Activated CD4-positive, alpha-beta T cell treated with anti-CD3 and anti-CD28 coated beads for 36 hours (primary cell): Measurements from ENCODE around the gene ANKRD30A. TPM values are rescaled to one million over a fixed set of nuclear protein-coding genes. Genes with fewer than 3 reads are reported as not detected.
"Not testable (repeated sequence)": the region's sequence is repeated elsewhere in the genome, so short reads cannot be mapped to it uniquely, and the experiment has no call there.

ENCODE experiments used
- ATAC-seq: fragments of 200-7000 bp; cut with Tn5 transposase; one replicate; pipeline ENCODE4 v1.10.0; 2021; ENCODE audit warnings: mild to moderate bottlenecking, moderate library complexity
- CTCF ChIA-PET: fragments of 350-600 bp; sonication (Branson Sonifier 250); formaldehyde crosslinking; loops from one replicate; lab custom pipeline; 2021; ENCODE audit warnings: antibody characterized with exemption; lab: Charles Lee
- POLR2A ChIA-PET: fragments of 350-600 bp; sonication (Branson Sonifier 250); formaldehyde crosslinking; loops from one replicate; lab custom pipeline; 2021; ENCODE audit warnings: antibody characterized with exemption, inconsistent platforms; lab: Charles Lee
- DNase-seq: peaks from one replicate; pipeline ENCODE4 v3.0.0-alpha.2; 2020
- H3K27ac Mint-ChIP-seq: one replicate; pipeline ENCODE4 v1.8.0; 2021; ENCODE audit warnings: mixed read lengths
- H3K27me3 Mint-ChIP-seq: one replicate; pipeline ENCODE4 v1.8.0; 2021; ENCODE audit warnings: mixed read lengths
- H3K36me3 Mint-ChIP-seq: one replicate; pipeline ENCODE4 v1.8.0; 2021; ENCODE audit warnings: low read depth, mixed read lengths
- H3K4me1 Mint-ChIP-seq: one replicate; pipeline ENCODE4 v1.8.0; 2021; ENCODE audit warnings: mixed read lengths
- H3K4me3 Mint-ChIP-seq: one replicate; pipeline ENCODE4 v1.8.0; 2021; ENCODE audit warnings: mild to moderate bottlenecking, moderate library complexity, mixed read lengths
- H3K9me3 Mint-ChIP-seq: one replicate; pipeline ENCODE4 v1.8.0; 2021; ENCODE audit warnings: low read depth, mixed read lengths
- intact Hi-C, 2 experiments: fragments of 100-400 bp; cut with DNase I in 1 of 2; cut with micrococcal nuclease in 1 of 2; formaldehyde crosslinking; loops; one replicate each; pipeline versions ENCODE4 v1.14.2 to v1.15.1; 2022 to 2024; cut with DNase I, micrococcal nuclease
- total RNA-seq, 2 experiments: library from RNA; stranded (reverse); gene quantifications; one replicate each; pipeline ENCODE4 v1.2.3, GENCODE V29; 2021

ANKRD30A gene
- total RNA-seq, 2 experiments from 2014 or later: not detected

- ATAC-seq: no peak
- POLR2A ChIA-PET: no interaction called here
- DNase-seq: no peak
- intact Hi-C loops: no loop called here
- H3K36me3 Mint-ChIP-seq: no peaks in the 10 kb centered on the region
- no peak overlapping the region for H3K27ac Mint-ChIP-seq
- CTCF ChIA-PET: no interaction called here
- H3K9me3 Mint-ChIP-seq: peaks cover 23% of the 10 kb centered on the region
- H3K27me3 Mint-ChIP-seq: no peaks in the 10 kb centered on the region
- no peaks in the 10 kb centered on the region for H3K4me1 Mint-ChIP-seq
- H3K4me3 Mint-ChIP-seq: no peak overlapping the region
Measured at GRCh38 chr10:37206132-37206531, 80.7 kb downstream of the ANKRD30A start.

- POLR2A ChIA-PET: no interaction called here
- no peaks in the 10 kb centered on the region for H3K27me3 Mint-ChIP-seq
- CTCF ChIA-PET: no interaction called here
- no peak for DNase-seq
- no peak for ATAC-seq
- no peaks in the 10 kb centered on the region for H3K4me1 Mint-ChIP-seq
- no peak overlapping the region for H3K27ac Mint-ChIP-seq
- H3K9me3 Mint-ChIP-seq: peaks cover 10% of the 10 kb centered on the region
- no peaks in the 10 kb centered on the region for H3K36me3 Mint-ChIP-seq
- intact Hi-C loops: no loop called here
- H3K4me3 Mint-ChIP-seq: no peak overlapping the region
Measured at GRCh38 chr10:37220866-37221265, 95.5 kb downstream of the ANKRD30A start.

GRCh38 chr10:37222046-37222445 lies 96.6 kb downstream of the ANKRD30A start:
- Mint-ChIP-seq H3K27me3 (no peaks in the 10 kb centered on the region), H3K27ac (no peak overlapping the region), H3K4me1 (no peaks in the 10 kb centered on the region), H3K9me3 (peaks cover 10% of the 10 kb centered on the region), H3K36me3 (no peaks in the 10 kb centered on the region), H3K4me3 (no peak overlapping the region)
- intact Hi-C loops: no loop called here
- DNase-seq: peak; percentile 33
- ChIA-PET POLR2A (no interaction called here), CTCF (no interaction called here)
- ATAC-seq: peak; percentile 36

DNA sequence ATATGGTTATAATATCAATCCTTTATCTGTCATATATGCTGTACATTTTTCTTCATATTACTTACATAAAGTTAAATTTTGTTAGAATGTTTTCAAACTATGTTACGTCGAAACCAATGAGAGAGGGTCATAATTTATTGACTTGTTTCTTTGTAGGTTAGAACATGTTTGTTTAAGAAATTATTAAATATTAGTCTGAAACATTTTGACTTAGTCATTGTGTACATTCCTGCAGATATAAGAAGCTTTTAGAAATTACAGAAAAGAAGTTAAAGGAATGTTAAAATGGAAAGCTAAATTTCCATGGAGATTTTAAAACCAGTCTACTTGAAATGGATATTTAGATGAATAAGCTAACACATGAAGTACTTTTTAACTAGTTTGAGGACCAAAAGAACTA lies 99.8 kb downstream of the ANKRD30A start:
- H3K27me3 Mint-ChIP-seq: no peaks in the 10 kb centered on the region

DNA sequence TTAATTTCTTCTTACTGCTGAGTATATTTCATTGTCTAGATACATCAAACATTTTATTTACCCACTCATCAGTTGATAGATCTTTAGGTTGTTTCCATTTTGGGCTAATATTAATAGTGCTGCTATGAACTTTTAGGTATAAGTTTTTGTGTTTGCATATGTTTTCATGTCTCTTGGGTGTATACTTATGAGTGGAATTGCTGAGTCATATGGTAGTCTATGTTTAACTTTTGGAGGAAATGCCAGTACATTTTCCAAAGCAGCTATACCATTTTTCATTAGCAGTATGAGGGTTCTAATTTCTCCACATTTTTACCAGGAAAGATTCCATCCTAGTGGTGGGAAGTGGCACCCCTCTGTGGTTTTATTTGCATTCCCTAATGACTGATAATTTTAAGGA lies 101.1 kb downstream of the ANKRD30A start:
- no peak overlapping the region for H3K27ac Mint-ChIP-seq
- CTCF ChIA-PET: no interaction called here
- no peak for ATAC-seq
- H3K9me3 Mint-ChIP-seq: peaks cover 9% of the 10 kb centered on the region
- no peak overlapping the region for H3K4me3 Mint-ChIP-seq
- no peaks in the 10 kb centered on the region for H3K27me3 Mint-ChIP-seq
- DNase-seq: no peak
- H3K36me3 Mint-ChIP-seq: no peaks in the 10 kb centered on the region
- no peaks in the 10 kb centered on the region for H3K4me1 Mint-ChIP-seq
- POLR2A ChIA-PET: no interaction called here
- intact Hi-C loops: no loop called here

More for the DNA sequence above, 99.8 kb downstream of the ANKRD30A start:
- no peak for DNase-seq
- no peak overlapping the region for H3K4me3 Mint-ChIP-seq
- H3K27ac Mint-ChIP-seq: no peak overlapping the region
- no peak for ATAC-seq
- intact Hi-C loops: no loop called here
- ChIA-PET POLR2A (no interaction called here), CTCF (no interaction called here)
- H3K36me3 Mint-ChIP-seq: no peaks in the 10 kb centered on the region
- no peaks in the 10 kb centered on the region for H3K4me1 Mint-ChIP-seq
- peaks cover 9% of the 10 kb centered on the region for H3K9me3 Mint-ChIP-seq

GRCh38 chr10:37234692-37235091 lies 109.3 kb downstream of the ANKRD30A start:
- ChIA-PET CTCF (no interaction called here), POLR2A (no interaction called here)
- DNase-seq: no peak
- ATAC-seq: no peak
- intact Hi-C loops: loop anchor here in 1 of 2 experiments (2.0 kb wide), 1 partner anchor 72 kb away; no protein-coding TSS in a partner anchor
- H3K9me3 Mint-ChIP-seq: peaks cover 4% of the 10 kb centered on the region
- no peak overlapping the region for H3K27ac Mint-ChIP-seq
- H3K4me1 Mint-ChIP-seq: no peaks in the 10 kb centered on the region
- no peaks in the 10 kb centered on the region for H3K27me3 Mint-ChIP-seq
- H3K4me3 Mint-ChIP-seq: no peak overlapping the region
- H3K36me3 Mint-ChIP-seq: no peaks in the 10 kb centered on the region

- H3K27ac Mint-ChIP-seq: no peak overlapping the region
- H3K9me3 Mint-ChIP-seq: peaks cover 4% of the 10 kb centered on the region
- ChIA-PET CTCF (no interaction called here), POLR2A (no interaction called here)
- ATAC-seq (no peak), DNase-seq (no peak)
- H3K36me3 Mint-ChIP-seq: no peaks in the 10 kb centered on the region
- intact Hi-C loops: no loop called here
- no peaks in the 10 kb centered on the region for H3K27me3 Mint-ChIP-seq
- no peak overlapping the region for H3K4me3 Mint-ChIP-seq
- no peaks in the 10 kb centered on the region for H3K4me1 Mint-ChIP-seq
Measured at GRCh38 chr10:37236093-37236492, 110.7 kb downstream of the ANKRD30A start.

DNA sequence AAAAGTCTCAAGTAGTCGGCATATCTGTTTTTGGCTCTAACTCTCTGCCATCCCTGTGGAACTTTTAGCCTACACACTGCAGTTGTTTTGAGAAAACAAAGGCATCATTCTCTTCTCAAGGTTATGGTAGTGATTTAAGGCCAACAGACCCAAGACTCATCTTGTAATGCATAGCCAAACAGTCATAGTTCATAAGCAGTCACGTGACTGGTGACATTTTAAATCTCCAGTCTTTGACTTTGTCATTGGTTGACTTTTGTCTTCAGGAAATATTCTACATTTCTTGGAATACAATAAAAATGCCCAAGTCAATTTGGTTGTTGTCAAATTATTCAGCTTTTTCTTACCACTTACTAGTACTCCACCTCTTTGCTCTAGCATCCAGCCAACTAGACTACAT lies 114.8 kb downstream of the ANKRD30A start:
- ChIA-PET CTCF (no interaction called here), POLR2A (no interaction called here)
- no peaks in the 10 kb centered on the region for H3K27me3 Mint-ChIP-seq
- H3K9me3 Mint-ChIP-seq: peaks cover 4% of the 10 kb centered on the region
- no peak overlapping the region for H3K4me3 Mint-ChIP-seq
- ATAC-seq (no peak), DNase-seq (no peak)
- H3K27ac Mint-ChIP-seq: no peak overlapping the region
- H3K4me1 Mint-ChIP-seq: no peaks in the 10 kb centered on the region
- H3K36me3 Mint-ChIP-seq: no peaks in the 10 kb centered on the region
- intact Hi-C loops: no loop called here

- CTCF ChIA-PET: no interaction called here
- Mint-ChIP-seq H3K9me3 (peaks cover 11% of the 10 kb centered on the region), H3K4me3 (no peak overlapping the region), H3K27me3 (no peaks in the 10 kb centered on the region), H3K36me3 (no peaks in the 10 kb centered on the region), H3K4me1 (no peaks in the 10 kb centered on the region), H3K27ac (no peak overlapping the region)
- intact Hi-C loops: no loop called here
- POLR2A ChIA-PET: no interaction called here
- ATAC-seq (no peak), DNase-seq (no peak)
Measured at GRCh38 chr10:37246637-37247036, 121.2 kb downstream of the ANKRD30A start.

- H3K27me3 Mint-ChIP-seq, H3K27ac Mint-ChIP-seq, H3K36me3 Mint-ChIP-seq, H3K4me3 Mint-ChIP-seq, DNase-seq, H3K4me1 Mint-ChIP-seq, POLR2A ChIA-PET, intact Hi-C loops, ATAC-seq: not testable (repeated sequence)
- CTCF ChIA-PET: interaction anchor here (0.8 kb wide), 1 partner anchor 40 kb away, joined by 3 read pairs; no protein-coding TSS in a partner anchor
- peaks cover 11% of the 10 kb centered on the region for H3K9me3 Mint-ChIP-seq
Measured at GRCh38 chr10:37255837-37256236, 130.4 kb downstream of the ANKRD30A start.

DNA sequence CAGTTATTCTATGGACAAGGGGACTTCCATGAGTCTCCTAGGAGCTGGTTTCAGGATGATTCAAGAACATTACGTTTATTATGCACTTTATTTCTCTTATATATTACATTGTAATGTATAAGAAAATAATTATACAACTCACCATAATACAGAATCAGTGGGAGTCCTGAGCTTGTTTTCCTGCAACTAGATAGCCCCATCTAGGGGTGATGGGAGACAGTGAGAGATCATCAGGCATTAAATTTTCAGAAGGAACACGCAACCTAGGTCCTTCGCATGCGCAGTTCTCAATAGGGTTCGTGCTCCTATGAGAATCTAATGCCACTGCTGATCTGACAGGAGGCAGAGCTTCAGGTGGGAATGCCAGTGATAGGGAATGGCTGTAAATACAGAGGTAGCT lies 137.9 kb downstream of the ANKRD30A start:
- intact Hi-C loops: no loop called here

DNA sequence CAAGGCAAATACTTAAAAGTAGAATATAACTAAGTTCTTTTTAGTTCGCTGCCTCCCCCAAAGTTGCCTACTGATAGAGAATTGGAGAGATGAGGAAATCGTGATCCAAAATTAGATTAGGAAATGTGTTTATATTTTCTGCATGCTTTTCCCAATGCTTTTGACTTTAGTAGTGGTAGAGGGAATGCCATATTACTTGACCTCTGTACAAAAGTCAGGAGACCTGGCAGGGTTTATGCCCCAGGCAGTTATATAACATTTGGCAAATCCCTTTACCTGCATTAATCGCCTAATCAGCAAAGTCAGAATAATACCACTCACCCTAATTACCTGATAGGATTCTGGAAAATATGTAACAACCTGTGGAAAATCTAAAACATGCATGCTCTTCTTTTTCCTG lies 142.9 kb downstream of the ANKRD30A start:
- H3K27ac Mint-ChIP-seq: no peak overlapping the region
- H3K9me3 Mint-ChIP-seq: peaks cover 2% of the 10 kb centered on the region
- intact Hi-C loops: no loop called here
- no peaks in the 10 kb centered on the region for H3K4me1 Mint-ChIP-seq
- ATAC-seq (no peak), DNase-seq (no peak)
- ChIA-PET CTCF (no interaction called here), POLR2A (no interaction called here)
- no peaks in the 10 kb centered on the region for H3K27me3 Mint-ChIP-seq
- no peak overlapping the region for H3K4me3 Mint-ChIP-seq
- no peaks in the 10 kb centered on the region for H3K36me3 Mint-ChIP-seq

More for the DNA sequence above, 137.9 kb downstream of the ANKRD30A start:
- peaks cover 6% of the 10 kb centered on the region for H3K9me3 Mint-ChIP-seq
- DNase-seq: no peak
- no peaks in the 10 kb centered on the region for H3K4me1 Mint-ChIP-seq
- CTCF ChIA-PET: no interaction called here
- no peaks in the 10 kb centered on the region for H3K36me3 Mint-ChIP-seq
- no peak overlapping the region for H3K4me3 Mint-ChIP-seq
- no peak for ATAC-seq
- H3K27me3 Mint-ChIP-seq: no peaks in the 10 kb centered on the region
- POLR2A ChIA-PET: no interaction called here
- no peak overlapping the region for H3K27ac Mint-ChIP-seq
